OCI-M1 (cell line): ENCODE measurements around the gene NHS.
"Not testable (repeated sequence)": the region's sequence is repeated elsewhere in the genome, so short reads cannot be mapped to it uniquely, and the experiment has no call there.

Experiments
- DNase-seq: peaks from one replicate; lab custom pipeline; 2025; lab: John Stamatoyannopoulos, UW

NHS gene

DNA sequence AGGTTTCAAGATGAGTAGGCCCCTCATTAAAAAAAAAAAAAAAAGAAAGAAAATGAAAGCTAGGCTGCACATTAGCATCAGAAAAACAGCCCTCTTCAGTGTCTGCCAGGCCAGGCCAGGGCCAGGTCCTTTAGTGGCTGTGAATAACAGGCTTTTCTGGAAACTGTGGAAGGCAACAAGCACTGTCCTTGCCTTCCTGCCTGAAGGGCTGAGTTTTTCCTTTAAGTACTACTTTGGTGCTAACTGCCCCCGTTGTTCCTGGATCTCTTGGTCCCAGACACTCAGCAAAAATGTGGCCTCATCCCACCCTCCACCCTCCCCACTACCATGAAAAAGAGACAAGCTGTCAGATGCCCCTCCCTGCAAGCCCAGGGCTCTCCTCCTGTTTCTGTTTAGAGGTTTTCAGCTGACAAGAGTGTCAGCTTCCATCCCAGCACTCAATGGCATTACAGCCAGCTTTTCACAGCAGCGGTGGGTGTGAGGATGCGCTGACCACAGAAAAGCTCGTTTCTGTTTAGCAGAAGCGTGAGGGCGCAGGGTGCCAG, 174.2 kb downstream of the NHS start:
- no peak for DNase-seq

DNA sequence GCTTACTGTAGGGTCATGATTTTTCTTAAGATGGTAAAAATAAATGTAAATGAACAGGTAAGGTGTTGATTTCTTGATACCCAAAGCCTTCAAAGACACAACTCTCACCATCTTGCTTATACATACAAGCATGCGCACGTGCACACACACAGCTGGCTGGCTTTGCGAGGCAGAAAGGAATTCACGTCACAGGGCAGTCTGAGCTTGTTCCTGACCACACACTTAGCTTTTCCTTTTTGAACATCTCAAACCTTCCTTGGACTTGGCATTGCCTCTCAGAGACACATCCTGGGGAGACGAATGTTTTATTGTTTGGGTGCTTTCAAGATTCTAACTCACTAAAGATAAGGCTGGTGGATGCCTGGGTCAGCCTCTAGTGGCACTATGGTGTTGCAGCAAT, 175.0 kb downstream of the NHS start:
- no peak for DNase-seq

DNA sequence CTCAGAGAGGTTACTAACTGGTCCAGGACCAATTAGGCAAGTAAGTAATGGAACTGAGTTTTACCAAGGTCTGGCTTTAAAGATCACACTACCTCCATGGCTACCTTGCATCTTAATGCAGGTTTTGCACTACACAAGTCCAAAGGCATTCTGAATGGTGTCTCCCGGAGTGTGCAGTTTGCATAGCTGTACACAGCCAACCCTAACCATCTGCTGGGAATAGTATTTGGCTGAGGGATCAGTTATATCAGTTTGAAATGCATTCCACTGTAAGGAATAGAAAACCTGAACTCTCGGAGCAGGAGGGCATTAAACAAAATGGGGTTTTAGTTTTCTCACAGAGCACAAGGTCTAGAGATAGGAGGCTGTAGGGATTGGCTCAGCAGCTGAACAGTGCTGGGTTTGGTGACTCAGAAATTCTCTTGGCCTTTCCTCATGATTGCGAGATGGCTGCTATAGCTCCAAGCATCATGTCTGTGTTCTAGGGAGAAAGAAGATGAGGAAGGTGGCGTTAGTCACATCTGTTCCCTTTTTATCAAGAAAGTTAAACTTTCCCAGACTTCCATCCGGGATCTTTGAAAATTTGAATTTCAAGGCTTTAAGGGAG, 177.1 kb downstream of the NHS start:
- DNase-seq: no peak

DNA sequence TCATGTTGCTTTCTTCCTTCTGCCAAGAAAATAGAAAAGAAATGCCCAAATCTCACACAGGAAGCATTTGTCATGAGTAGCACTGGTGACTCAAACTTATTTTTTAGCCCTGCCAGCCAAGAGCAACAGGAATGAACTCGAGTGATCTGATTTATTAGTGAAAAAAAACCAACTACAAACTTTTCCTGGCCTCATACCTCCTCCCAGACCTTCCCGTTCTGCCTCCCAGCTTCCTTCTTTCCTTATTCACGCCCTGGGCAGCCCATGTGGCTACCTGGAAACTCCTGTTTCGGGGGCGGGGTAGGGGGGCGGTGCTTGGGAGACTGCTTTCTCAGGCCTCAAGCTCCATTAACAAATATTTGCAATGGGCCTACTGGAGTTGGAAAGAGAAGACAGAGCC, 178.5 kb downstream of the NHS start:
- DNase-seq: no peak

DNA sequence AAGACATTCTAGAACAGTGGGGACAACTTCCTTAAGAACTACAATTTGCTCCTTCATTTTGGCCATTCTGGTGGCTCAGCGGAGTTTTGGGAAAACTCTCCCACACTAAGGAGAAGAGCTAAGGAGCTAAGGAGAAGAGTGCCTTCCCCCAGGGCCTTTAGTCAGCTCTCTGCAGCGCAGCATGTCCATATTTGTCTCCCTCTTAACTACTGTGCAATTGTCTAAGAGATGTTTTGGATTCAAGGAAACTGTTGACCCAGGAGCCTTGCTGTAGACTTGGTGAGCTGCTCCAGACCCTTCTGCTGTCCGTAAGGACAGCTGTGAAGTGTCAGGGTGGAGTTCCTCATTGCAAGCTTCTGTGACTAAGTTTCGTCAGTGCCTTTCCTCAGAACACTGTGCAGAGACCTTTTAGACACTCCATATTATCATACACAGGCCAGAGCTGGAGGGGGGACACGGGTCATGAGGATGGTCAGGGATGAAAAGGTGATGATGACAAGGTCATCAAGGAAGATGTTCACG, 179.0 kb downstream of the NHS start:
- DNase-seq: no peak

DNA sequence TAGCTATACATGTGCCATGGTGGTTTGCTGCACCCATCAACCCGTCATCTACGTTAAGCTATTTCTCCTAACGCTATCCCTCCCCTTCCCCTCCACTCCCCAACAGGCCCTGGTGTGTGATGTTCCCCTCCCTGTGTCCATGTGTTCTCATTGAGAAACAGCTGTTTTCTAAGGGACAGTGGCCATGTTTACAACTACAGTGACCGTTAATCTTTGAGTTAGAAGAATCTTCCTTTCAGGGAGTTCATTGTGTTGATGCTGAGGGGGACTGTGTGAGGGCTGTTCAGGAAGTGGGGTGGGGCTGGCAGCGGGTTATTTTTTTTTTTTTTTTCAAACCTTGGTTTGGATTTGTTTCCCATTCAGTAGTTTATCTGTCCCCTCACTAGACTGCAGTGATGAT, 179.9 kb downstream of the NHS start:
- no peak for DNase-seq

DNA sequence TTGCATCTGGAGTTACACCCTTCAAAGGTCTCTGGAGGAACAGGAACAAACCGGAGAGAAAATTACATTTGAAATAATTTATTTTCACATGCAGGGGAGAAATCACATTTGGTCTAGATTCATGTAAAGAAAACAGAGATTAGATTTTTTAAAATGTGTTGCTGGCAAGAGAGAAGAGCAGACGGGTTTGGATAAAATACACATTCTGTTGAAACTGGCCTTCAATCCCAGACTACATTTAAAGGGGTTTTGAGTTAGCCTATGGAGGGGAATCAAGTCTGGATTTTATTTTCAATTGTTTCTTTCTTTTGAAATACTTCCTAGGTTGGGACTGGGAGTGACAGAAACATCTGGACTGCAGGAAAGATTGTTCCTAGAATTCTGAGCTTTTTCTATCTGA, 180.8 kb downstream of the NHS start:
- DNase-seq: no peak

DNA sequence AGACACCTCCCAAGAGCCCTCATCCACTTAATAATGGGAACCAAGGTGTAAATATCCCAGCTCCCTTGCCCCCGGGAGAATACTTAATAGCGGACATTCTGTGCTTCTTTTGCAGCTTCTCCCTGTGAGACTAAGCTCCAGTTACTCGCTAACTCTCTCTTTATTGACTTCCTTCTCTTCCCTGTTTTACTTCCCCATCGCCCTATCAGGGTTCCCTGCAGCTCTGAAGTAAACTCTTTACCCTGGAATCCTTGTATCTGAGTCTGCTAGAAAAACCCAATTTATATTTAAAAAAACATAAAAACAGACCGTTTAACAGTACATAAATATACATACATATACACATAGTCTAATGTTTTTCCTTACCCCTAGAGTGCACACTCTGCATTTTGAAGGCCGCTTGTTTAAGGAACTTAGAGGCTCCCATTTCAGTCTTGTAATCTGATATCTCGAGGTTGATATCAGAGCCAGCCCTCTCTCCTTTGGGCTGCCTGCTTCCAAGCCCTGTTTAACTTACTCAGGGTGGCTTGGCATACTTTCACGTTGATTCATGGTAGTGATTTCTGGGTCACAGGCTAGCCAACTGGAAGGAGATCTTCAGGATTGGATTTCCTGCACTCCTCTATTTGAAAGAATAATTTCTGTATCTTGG, 184.9 kb downstream of the NHS start:
- DNase-seq: peak; percentile 14

DNA sequence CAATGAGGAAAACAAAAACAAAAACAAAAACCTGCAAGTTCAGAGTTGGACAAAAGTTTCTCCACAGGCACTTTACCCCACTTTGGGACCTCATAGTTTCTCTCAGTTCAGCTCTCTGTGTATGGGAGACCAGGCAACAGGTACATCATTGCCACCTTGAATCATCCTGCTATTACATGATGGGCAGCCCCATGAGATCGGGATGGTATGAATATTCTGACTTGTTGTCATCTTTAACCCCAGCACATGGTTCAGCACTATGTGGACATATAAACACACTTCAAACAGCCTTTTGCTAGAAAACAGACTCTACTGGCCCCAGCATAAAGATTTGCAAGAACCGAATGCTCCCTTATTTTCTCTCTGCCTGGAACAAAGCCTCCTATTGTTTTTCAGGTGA, 185.4 kb downstream of the NHS start:
- no peak for DNase-seq

DNA sequence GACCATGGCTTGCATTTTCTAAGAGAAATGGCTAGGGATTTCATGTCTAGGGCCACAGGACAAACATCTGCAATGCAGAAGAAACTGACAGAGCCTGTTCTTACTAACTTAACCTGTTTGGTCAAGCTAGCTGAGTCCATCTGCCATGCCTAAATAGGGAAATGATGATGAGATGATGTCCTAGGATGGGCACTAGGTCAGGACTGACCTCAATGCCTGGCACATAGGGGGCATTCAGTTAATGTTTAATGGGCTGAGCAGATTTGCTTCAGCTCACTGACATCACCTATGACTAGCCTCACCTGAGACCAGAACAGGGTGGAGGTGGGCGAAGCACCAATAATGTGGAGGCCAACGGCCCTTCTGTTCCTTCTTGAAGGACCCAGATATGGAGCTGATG, 188.1 kb downstream of the NHS start:
- DNase-seq: no peak

DNA sequence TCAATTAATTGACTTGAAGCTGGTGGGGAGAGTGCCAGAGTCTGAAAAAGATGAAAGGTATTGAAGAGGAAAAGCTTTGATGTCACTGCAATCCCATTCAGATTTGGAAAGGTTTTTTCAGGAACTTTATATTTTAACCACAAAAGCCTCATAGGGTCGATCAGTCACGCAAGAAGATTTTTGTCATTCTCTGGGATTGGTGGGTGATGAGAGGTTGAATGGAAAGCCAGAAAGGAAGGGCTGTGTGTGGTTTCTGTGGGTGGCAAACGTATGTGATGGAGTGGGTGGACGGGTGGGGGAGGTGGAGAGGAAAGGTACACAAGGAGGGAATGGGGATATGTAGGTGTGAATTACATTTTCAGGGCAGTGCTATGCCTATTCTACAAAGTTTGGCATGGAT, 188.5 kb downstream of the NHS start:
- DNase-seq: no peak

DNA sequence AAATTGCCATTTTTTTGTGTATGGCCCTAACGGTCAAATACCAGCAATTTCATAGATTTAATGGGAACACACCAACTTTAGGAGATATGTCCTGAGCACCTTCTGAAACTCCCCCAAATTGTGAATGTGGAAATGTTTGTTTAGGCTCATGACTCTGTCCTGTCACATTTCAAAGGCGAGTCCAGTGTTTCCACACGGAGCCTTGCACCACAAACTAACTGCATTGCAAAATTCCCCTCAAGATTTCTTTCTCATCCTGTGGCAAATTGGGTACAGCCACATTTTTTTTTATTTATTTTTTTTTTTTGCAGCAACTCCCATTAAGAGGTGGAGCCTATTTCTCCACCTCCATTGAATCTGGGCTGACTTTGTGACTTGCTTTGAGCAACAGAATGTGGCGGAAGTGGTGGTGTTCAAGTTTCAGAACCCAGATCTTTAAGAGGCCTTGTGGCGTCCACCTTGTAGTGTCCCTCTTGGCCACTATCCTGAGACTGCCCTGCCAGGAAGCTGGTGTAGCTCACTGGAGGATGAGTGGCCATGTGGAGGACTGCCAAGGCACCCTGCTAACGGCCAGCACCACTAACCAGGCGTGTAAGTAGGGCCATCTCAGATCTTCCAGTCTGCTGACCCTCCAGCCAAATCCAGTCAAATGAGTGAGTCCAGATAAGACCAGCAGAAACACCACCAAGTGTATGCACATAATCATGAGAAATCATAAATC, 189.8 kb downstream of the NHS start:
- no peak for DNase-seq

DNA sequence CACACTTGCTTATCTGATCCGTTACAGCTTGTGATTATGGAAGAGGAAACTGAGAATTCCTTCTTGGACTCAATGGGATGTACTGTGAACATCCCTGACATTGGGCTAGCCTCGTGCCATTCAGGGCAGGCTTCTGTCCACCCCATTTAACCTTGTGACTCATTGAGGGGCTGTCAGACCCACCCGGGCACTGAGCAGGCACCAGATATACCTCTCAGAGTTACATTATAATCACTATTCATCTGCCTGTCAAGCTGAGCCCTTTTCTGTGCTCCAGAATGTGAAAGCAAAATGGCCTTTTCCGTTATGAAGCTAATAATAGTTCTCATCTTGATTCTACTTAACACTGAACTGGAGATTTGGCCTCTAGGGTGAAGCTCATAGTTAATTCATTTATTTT, 191.7 kb downstream of the NHS start:
- DNase-seq: no peak

DNA sequence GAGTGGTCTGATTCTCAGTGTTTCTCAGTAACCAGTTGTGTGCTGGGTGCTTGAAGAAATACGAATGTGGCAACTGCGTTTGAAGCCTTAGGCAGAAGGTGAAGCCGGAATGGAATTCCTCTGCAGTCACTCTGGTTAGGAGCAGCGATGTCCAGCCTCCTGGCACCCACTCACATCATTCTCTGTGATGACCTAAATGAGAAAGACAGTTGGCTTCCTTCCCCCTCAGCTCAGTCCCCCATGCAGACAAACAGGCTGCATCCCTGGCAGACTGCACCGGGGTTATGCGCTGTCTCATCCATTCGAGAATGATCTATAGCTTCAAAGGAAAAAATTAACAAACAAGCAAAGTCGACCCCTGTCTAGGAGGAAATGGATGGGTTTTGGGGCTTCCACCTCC, 192.2 kb downstream of the NHS start:
- DNase-seq: no peak

DNA sequence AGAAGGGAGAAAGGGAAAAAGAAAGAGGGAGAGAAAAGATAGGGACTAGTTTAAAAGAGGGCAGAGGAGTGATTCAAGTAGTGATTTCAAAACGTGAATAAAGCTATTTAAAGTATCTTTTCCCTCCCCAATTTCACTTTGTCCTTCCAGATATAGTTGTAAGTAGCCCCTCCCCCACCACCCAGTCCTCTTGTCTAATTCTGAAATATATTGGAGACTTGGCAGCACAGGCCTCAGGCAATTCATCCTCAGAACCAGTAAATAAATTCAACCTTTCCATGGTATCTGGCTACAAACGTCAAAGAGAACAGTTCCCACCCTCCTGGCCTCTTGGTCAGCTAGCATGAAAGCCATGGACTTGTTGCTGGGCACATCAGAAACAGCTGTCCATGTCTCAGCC, 192.8 kb downstream of the NHS start:
- no peak for DNase-seq

DNA sequence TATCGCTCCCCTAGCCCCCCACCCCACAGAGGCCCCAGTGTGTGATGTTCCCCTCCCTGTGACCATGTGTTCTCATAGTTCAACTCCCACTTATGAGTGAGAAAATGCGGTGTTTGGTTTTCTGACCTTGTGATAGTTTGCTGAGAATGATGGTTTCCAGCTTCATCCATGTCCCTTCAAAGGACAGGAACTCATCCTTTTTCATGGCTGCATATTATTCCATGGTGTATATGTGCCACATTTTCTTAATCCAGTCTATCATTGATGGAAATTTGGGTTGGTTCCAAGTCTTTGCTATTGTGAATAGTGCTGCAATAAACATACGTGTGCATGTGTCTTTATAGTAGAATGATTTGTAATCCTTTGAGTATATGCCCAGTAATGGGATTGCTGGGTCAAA, 193.8 kb downstream of the NHS start:
- DNase-seq: not testable (repeated sequence)

DNA sequence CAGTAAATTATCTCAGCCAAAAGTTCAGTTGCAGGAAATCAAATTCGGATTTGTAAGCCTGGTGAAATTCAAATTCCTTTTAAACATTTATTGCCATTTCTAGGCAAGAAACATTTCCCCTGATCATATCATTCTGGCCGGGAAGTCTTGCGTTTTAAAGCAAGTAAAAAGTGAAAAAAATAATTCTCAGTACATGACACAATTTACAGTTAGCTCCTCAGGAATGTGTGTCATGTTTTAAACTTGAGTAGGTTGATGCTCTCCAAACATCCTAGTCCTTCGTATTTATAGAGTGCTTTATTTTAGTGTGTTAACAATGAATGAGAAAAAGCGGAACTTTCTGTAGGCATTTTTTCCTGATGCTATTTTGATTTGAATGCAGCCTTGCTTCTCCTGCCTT, 204.0 kb downstream of the NHS start:
- no peak for DNase-seq

DNA sequence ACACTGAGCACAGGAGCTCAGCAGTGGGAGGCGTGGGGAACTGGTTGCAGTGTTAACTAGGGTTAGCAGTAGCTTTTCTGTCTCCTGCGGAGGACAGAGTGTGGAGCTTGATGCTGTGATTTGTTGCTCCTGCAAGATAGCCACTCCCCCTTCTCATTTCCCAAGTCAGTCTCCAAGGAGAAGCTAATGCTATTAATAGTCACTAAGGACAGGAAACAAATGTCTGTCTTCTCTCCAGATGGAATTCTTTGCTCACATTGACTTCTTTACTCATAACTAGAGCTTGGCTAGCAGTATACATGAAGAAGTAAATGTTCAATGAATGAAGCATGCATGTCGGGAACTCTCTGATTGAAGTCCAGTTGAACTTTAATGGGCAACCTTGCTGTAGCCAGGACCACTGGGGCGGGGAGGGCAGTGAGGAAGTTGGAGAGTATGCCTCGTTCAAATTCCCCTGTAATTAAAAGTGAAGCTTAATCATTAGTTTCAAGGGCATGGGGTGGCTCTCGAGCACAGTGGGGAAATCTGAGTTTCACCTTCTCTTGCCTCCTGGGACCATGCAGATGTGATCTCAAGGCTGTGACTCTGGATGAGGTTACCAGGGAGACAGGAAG, 205.6 kb downstream of the NHS start:
- no peak for DNase-seq

DNA sequence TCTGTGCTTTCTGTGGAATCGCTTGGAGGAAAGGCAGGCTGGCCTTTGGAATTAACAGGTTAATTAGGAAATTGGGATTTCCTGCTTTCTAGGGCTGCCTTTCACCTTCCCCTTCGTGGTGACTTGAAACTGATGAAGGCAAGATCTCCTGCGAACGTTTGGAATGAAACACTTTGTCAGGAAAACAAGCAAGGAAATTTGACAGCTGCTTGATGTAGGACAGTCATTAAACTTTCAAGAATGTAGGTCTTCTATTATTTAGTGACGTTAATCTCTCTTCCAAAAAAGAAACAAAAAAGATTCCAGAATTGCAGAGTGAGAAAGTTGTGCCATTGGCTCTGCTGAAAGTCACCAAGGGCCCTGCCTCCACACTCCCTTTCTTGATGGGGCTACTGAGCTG, 206.6 kb downstream of the NHS start:
- no peak for DNase-seq

DNA sequence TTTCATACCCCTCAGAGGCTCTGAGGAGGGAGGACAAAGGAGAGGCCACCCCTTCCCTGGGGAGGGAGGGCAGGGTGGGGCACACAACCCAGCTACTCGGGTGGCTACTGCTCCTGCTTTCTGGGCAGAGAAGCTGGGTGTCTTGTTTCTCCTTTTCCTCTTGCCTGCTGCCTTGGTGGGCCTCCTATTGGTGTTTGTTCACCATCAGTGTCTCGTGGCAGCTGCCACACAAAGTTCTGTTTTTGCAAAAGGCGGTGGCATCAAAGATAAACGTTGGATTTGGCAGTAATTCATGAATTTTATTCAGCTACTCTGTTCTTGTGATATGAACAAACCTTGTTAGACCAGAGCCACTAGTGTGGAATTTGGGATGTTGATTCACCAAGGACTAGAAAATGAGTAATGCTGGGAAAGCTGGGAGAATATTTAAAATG, 209.3 kb downstream of the NHS start:
- DNase-seq: no peak

DNA sequence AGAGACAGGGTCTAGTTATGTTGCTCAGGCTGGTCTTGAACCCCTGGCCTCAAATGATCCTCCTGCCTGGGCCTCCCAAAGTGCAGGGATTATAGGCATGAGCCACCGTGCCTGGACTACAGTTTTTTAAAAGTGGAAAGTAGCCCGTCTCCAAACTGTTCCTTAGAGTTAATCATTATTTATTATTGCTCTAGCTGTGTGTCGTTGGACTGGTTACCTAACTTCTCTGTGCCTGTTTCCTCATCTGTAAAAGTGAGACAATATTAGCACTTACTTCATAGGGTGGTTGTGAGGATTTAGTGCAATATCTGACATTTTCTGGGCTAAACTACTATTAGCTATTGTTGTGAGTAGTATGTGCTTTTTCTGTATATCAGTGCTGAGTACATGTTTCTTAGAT, 210.0 kb downstream of the NHS start:
- no peak for DNase-seq

DNA sequence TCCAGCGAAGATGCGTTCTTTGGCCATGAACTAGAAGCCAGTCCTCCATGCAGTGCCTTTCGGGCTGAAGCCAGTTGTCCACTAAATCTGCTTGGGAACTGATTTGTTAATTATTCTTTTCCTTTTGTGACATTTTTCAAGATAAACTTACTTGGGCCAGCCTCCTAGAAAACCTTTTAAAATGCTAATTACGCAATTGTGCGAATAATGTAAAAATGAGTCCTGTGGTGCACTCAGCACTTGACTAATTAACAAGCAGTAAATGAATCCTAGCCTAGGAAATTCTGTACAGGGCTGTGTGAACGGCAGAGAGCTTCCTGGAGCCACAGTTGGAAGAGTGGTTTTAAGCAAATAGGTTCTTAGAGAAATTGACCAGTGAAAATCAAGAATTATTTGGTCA, 212.4 kb downstream of the NHS start:
- no peak for DNase-seq

DNA sequence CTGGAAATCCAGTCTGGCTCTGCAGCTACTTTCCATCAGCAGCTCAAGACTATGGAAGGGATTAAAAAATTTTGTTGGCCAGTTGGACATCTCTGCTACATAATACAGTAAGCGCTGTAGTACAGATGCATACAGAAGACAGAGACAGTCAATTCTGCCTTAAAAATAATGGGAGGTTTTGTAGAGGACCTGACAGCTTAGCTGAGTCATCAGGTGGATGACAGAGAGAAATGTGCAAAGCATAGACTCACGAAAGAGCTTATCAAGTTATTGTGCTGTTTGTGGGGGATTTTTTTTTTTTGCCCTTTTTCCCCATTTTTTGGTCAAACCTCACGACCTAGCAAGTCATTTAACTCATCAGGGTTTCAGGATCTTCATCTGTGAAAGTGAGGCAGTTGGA, 213.3 kb downstream of the NHS start:
- DNase-seq: no peak
